NCI-H1694 treated with DMSO at 0.1 percent for 48 hours (cell line): ENCODE measurements around the gene TNFRSF9.
A peak's percentile ranks its signal among the peaks of the same experiment; 100 is the strongest.

Experiments used
- DNase-seq: peaks from one replicate; lab custom pipeline; 2025; lab: John Stamatoyannopoulos, UW

Gene TNFRSF9

GRCh38 chr1:7916501-7916830 is 24.2 kb downstream of the TNFRSF9 start:
- DNase-seq, result no peak

DNA sequence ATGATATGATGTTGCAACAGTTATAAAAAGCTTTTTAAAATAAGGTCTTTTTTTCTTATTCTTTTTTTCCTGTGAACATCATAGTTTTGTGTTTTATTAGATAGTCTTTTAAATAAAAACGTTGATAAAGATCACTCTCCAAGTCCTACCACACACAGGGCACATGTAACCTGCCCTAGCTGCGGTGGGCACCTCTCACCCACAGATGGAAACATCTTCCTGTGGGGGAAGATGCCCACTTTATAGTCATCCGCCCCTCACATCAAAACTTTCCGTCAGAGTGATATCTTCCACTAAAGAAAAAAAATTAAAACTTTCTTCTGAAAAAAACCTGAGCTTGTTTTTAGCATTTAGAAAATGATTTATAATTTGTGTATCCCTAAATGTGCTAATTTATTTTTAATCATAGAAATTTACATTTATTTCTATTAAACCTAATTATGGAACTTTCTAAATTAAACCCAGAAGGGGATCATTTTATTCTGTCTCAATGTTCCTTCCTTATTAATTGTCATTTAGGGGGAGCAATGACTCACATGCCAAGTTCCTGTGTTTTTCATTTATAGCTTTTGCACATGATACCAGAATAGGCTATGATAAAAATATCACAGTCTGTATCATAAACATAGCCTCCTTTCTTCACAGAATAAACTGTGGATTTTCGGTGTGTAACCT is 24.7 kb downstream of the TNFRSF9 start:
- DNase-seq, result no peak

GRCh38 chr1:7912743-7913557 is 27.7 kb downstream of the TNFRSF9 start:
- DNase-seq, result no peak

GRCh38 chr1:7912145-7912544 is 28.5 kb downstream of the TNFRSF9 start:
- DNase-seq, result no peak

GRCh38 chr1:7905262-7905661 is 35.4 kb downstream of the TNFRSF9 start:
- DNase-seq, result no peak

- peak; percentile 36 for DNase-seq
These were observed 38.1 kb downstream of the TNFRSF9 start for GRCh38 chr1:7902478-7903085.

GRCh38 chr1:7899741-7900140 is 40.9 kb downstream of the TNFRSF9 start:
- no peak for DNase-seq

DNA sequence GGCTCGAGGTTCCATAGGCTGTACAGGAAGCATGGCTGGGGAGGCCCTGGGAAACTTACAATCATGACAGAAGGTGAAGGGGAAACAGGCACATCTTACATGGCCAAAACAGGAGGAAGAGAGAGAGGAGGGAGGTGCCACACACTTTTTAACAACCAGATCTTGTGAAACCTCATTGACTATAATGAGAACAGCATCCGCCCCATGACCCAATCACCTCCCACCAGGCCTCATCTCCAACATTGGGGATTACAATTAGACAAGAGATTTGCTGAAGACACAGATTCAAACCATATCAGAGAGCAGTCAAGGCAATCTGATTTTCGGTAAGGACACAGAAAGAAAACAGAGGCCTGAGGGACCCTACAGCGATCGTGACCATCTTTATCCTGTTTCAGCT is 41.7 kb downstream of the TNFRSF9 start:
- no peak for DNase-seq

- DNase-seq, result no peak
These were observed 43.6 kb downstream of the TNFRSF9 start for GRCh38 chr1:7896994-7897393.

- DNase-seq, result no peak
These were observed 47.0 kb downstream of the TNFRSF9 start for GRCh38 chr1:7893529-7894180.

- no peak for DNase-seq
These were observed 48.8 kb downstream of the TNFRSF9 start for GRCh38 chr1:7891804-7892203.

DNA sequence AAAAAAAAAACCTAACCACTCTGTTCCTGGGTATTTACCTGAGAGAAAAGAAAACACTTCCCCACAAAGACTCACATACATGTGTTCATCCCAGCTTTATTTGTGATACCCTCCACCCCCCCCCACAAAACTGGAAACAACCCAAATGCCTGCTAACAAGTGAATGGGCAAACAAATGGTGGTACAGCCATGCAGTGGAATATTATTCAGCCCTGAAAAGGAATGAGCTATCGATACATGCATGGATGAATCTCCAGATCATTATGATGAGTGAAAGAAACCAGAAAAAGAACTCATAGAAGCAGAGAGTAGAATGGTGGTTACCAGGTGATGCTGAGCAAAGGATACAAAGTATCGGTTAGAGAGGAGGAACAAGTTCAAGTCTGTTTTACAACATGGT is 49.8 kb downstream of the TNFRSF9 start:
- DNase-seq, result no peak

DNA sequence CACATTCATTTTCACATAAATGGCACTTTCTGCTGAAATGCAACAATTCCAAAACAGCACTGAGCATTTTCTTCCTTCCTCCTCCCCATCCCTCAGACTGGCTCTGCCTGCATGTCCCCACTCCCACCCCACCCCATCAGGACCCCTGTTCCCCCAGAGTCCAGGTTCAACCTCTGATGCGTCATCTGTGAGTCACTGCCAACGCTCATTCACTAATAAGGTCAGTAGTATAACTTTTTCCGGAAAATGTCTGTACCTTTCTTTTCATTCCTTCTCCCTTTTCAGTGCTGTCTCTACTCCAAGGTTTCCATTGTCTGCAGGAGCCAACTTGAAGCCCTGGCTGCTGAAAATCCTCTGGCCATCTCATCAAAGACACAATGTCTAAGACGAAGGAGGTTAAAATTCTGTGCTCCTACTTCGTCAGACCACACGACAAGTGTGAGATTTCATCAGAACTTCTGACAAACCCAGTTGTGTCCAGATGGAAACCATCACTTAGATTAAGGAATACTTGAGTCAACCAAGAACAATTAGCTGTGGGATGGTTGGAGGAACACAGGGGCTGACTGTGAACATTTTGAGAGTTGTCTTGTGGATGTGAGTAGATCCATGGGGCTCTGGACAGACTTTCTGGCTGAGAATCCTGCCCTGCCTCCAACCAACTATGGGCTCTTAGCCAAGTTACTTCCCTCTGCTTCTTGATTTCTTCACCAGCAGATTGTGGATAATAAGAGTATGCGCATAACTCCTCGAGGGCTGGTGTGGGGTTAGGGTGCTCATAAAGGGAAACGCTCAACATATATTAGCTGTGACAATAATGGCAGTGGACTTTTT is 52.2 kb downstream of the TNFRSF9 start:
- DNase-seq, result no peak

GRCh38 chr1:7886405-7886745 is 54.3 kb downstream of the TNFRSF9 start:
- DNase-seq, result no peak

GRCh38 chr1:7885513-7886404 is 54.9 kb downstream of the TNFRSF9 start:
- no peak for DNase-seq

DNA sequence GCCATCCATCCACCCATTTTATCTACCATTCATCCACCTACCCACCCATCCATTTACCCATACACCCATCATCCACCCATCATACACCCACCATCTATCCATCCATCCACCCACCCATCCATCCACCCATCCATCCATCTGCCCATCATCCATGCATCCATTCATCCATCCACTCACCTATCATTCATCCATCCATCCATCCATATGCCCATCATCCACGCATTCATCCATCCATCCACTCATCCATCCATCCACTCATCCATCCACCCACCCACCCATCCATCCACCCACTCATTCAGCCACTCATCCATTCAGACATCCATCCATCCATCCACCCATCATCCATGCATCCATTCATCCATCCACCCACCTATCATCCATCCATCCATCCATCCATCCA is 55.9 kb downstream of the TNFRSF9 start:
- DNase-seq, result no peak

- DNase-seq, result no peak
These were observed 61.4 kb downstream of the TNFRSF9 start for GRCh38 chr1:7879228-7879627.

DNA sequence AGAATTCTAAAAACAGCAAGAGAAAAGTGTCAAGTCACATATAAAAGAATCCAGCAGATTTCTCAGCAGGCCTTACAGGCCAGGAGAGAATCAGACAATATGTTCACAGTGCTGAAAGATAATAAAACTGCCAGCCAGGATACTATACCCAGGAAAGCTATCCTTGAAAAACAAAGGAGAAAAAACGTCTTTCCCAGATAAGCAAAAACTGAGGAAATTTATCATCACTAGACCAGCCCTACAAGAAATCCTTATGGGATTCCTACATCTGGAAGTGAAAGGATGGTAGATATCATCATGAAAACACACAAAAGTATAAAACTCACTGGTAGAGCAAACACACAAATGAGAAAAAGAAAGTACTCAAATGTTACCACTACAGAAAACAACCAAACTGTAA is 62.6 kb downstream of the TNFRSF9 start:
- DNase-seq, result no peak

DNA sequence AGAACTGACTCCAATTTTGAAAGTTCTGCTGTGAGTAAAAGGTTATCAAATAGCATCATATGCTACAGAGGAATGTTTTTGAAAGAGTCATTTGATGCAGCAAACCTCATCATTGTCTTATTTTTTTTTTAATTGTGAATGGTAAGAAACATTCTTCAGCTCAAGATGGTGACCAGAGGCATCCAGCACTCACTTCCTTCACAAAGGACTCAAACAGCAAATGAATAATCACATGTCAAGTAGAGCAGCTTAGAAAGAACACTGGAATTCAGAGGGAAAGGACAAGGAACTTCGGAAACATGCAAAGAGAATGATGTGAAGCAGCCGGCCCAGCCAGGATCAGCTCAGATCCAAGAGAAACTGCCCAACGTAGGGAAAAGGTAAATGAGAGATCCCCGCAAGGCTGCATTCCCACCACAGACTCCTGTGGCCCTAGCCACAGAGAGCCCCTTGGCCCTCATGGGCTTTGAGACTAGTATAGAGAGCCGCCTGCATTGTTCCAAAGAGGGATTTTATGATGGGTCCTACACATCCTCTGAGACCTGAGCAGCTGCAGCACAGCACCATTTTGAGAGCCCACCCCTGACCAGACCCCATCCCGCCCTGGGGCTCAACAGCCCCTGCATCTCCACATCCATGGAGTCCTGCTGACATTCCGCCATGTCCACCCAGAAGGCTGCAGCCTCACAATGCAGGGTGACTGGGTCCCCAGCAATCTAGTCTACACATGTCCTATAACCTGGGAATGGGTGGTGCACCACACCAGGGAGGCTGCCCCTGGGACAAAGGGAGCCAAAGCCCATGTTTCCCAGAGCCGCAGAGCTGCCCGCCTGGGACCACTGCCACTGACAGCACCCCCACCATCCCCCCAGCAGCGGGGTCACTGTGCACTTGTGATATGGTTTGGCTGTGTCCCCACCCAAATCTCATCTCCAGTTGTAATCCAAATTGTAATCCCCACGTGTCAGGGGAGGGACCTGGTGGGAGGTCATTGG is 66.5 kb downstream of the TNFRSF9 start:
- no peak for DNase-seq

- DNase-seq, result no peak
These were observed 69.5 kb downstream of the TNFRSF9 start for GRCh38 chr1:7871136-7871535.
